ENCODE results near the gene ADAM23.

The ADAM23 gene

DNA sequence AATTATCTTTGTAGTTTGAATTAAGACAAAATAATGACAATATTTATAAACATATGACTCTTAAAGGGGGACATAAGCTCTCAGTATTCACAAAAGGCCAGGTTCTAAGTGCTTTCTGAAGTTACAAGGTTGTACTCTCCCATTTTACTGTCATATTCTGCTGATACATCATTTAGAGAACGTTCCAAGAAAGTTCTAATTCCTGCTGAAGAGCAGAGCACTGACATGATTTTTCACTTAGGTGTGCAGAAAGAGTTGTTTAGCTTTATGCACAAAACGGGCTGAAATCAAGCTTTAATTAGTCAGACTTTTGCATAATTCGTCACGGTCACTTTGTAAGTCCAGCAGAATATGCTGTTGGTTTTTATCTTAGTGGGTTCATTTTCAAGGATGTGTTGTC, 37.3 kb downstream of the ADAM23 start:
- no peak overlapping the region for H3K27ac ChIP-seq
- TF ChIP-seq, protein P1, sequence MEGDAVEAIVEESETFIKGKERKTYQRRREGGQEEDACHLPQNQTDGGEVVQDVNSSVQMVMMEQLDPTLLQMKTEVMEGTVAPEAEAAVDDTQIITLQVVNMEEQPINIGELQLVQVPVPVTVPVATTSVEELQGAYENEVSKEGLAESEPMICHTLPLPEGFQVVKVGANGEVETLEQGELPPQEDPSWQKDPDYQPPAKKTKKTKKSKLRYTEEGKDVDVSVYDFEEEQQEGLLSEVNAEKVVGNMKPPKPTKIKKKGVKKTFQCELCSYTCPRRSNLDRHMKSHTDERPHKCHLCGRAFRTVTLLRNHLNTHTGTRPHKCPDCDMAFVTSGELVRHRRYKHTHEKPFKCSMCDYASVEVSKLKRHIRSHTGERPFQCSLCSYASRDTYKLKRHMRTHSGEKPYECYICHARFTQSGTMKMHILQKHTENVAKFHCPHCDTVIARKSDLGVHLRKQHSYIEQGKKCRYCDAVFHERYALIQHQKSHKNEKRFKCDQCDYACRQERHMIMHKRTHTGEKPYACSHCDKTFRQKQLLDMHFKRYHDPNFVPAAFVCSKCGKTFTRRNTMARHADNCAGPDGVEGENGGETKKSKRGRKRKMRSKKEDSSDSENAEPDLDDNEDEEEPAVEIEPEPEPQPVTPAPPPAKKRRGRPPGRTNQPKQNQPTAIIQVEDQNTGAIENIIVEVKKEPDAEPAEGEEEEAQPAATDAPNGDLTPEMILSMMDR (conservative IDR thresholded peaks at IDR 0.05), result no peak

DNA sequence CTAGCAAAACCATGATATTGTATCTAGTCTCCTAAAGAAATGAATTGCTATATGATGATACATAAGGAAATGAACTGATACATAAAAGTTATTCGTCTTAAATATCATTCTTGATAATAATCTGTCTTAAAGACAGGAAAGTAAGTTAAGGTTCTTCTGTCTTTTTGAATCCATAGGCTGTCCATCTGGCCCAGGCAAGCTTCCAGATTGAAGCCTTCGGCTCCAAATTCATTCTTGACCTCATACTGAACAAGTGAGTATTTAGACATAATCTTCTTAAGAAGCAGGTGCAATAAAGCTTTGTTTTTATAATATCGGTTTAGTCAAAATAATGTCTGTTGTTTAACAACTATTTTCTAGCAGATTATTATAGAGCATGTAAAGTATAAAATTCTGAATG, 37.7 kb downstream of the ADAM23 start:
- no peak overlapping the region for H3K27ac ChIP-seq
- TF ChIP-seq, protein P1 (conservative IDR thresholded peaks at IDR 0.05), result no peak
- TF ChIP-seq ZFX (IDR thresholded peaks at IDR 0.05), result no peak

DNA sequence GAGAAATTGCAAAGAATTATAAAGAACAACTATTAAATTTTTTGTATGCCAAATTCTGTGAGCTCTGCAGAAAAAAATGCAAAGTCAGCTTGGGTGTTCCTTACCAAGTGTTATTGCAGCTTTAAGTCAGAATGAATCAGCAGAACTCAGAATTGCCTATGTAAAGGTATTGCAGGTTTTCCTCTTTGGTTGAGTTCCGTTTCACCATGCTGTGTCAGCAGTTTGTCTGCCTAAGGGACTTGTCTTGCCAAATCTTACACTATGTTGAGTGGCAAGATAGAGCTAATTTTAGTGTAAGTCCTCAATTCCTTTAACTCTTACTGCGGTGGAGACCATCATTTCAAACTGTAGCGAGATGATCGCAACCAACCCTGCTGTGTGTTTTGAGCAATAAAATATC, 38.8 kb downstream of the ADAM23 start:
- no peak overlapping the region for H3K27ac ChIP-seq
- TF ChIP-seq, protein P1 (conservative IDR thresholded peaks at IDR 0.05), result no peak
- TF ChIP-seq ZFX (IDR thresholded peaks at IDR 0.05), result no peak

DNA sequence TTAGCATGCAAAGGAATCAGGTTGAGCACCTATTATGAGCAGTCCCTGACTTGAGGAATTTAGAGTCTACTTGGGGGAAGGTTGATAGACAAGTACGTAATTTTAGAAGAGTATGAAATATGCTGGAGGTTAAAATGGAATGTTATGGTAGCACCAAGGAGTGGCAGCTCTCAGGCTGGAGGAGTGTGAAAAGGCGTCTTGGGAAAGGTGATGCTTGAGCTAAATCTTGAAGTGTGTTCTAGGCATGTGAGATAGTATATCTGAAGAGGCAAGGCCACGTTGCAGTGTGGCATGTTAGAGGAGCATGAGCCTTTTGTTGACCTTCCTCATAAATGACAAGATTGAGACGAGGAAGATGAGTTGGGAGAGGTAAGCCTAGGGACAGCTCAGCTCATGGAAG, 39.3 kb downstream of the ADAM23 start:
- H3K27ac ChIP-seq, result no peak overlapping the region
- TF ChIP-seq, protein P1 (conservative IDR thresholded peaks at IDR 0.05), result no peak
- TF ChIP-seq ZFX (IDR thresholded peaks at IDR 0.05), result no peak

DNA sequence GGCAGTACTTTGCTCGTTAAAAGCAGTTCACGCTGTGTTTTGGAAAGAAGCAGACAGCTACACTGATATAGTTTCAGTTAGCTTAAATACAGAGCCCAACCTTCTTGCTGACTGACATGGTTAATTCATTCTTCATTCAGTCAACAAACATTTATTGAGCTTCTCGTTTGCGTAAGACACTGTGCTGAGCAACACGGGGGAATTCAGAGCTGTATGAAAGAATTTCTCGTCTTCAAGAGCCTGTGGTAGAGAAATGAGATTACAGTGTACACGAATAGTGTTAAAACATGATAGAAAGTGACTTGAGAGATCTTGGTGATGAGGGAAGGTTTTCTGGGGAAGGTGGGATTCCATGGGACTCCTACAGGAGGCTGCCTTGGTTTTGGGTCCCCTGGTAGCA, 44.7 kb downstream of the ADAM23 start:
- TF ChIP-seq, protein P1 (conservative IDR thresholded peaks at IDR 0.05), result no peak
- no peak for TF ChIP-seq ZFX (IDR thresholded peaks at IDR 0.05)
- H3K27ac ChIP-seq, result no peak overlapping the region

DNA sequence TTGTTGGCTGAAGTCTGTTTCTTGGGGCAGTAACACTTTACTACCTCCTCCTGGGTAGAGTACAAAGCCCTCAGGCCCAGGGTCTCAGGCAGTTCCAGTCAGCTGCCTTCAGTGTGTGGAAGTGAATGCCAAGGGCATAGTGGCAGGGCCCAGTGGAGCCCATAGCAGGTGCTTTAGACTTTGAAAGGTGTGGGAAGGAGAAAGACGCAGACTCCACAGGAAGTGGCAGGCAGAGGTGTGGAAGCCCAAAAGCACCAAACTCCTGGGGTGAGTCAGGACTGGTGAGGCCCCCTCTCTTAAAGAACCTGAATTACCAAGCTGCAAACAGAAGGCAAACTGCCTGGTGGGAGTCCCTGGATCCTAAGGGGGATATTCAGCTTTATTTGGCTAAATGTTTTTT, 45.3 kb downstream of the ADAM23 start:
- no peak overlapping the region for H3K27ac ChIP-seq
- TF ChIP-seq, protein P1 (conservative IDR thresholded peaks at IDR 0.05), result no peak
- TF ChIP-seq ZFX (IDR thresholded peaks at IDR 0.05), result no peak

DNA sequence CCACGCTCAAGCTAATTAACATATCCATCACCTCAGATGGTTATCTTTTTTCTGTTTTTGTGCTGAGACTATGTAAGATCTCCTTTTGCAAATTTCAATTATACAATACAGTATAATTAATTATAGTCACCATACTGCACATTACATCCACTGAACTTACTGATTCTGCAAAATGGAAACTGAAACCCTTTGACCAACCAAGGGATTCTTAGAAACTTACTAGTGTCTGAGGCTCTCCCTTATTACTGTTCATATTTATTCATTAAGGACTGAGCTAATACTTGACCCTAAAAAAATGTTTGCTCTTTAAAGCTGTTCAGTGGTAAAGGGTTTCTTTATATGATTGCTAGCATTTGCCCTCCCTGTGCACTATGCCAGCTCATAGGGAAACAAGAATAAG, 50.7 kb downstream of the ADAM23 start:
- TF ChIP-seq, protein P1 (conservative IDR thresholded peaks at IDR 0.05), result no peak
- TF ChIP-seq ZFX (IDR thresholded peaks at IDR 0.05), result no peak
- H3K27ac ChIP-seq, result no peak overlapping the region
